GM21723 (cell line): ENCODE measurements around the gene PANK1.
A peak's percentile ranks its signal among the peaks of the same experiment; 100 is the strongest.
"Not testable (repeated sequence)": the region's sequence is repeated elsewhere in the genome, so short reads cannot be mapped to it uniquely, and the experiment has no call there.

Experiments
- ATAC-seq: cut with Tn5 transposase; IDR thresholded peaks from one replicate; pipeline ENCODE4 v1.9.1; 2021; ENCODE audit warnings: mild to moderate bottlenecking, moderate library complexity; ENCODE audit not compliant: unreplicated experiment

Gene PANK1

DNA sequence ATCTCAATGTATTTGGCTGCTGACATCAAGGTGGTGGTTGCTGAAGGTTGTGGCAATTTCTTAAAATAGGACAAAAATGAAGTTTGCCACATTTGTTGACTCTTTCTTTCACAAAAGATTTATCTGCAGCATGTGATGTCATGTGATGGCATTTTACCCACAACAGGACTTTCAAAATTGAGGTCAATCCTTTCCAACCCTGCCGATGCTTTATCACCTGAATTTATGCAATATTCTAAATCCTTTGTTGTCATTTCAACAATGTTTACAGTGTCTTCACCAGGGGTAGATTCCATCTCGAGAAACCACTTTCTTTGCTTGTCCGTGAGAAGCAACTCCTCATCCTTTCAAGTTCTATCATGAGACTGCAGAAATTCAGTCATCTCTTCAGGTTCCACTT lies 69.0 kb downstream of the PANK1 start:
- ATAC-seq, result no peak

DNA sequence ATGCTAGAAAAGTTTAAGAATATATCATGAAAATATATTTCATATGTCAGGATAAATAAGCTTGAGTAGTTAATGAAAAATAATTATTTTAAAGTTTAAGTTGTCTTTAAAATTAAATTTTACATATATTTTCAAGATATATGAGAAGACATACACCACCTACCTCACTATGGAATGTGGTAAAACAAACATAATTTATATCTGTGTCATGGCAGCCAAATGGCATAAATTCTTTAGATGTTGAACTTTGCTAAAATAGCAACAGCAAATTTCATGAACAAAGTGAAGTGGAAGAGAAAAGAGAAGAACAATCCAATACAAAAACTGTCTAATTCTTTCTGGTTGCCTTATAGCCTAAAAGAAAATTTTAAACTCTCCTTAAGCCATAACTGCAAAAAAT lies 70.0 kb downstream of the PANK1 start:
- ATAC-seq, result no peak

DNA sequence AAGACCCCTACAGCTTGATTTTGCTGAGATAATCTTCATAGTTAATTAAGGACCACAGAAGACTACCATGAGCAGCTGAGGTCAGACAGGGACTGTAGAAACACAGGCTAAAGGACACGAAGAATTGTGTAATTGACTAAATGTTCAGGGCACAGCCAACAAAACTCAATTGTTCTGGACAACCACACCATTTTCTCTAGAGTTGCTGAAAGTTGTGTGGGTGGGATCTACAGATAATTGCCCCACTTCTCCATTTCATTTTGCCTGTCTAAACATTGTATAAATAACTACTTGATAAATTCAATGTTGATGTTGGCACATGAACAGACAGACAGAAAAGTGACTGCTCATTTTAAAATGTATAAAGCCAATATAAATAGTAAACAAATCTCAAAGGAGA lies 70.7 kb downstream of the PANK1 start:
- no peak for ATAC-seq

DNA sequence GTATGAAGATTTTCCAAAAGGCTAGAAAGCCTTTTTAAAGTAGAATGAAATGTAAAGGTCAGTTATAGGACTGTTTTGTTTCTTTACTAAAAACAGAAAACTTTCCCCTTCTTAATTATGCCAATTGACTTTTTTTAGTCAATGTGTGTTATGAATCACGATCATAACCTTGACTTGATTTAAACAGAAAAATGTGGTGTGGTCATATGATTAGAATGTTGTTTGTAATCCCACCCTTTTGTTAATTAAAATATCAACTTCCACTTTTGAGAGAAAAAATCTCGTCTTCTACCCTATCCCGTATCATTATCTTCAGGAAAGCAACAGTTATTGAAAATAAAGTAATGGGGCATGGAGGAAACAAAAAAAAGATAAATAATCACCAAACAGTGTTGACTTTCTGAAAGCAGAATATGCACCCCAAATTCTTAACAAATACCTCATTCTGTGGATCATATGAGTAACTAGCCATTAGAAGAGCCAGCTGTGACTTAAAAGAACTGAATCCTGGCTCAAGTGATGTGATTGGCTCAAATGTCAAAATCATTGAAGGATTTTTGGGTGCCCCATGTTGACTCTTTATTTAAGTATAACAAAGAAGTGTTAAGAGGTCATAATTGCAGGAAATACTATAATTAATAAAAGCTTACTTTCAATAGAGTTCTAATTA lies 77.3 kb downstream of the PANK1 start:
- ATAC-seq, result no peak

DNA sequence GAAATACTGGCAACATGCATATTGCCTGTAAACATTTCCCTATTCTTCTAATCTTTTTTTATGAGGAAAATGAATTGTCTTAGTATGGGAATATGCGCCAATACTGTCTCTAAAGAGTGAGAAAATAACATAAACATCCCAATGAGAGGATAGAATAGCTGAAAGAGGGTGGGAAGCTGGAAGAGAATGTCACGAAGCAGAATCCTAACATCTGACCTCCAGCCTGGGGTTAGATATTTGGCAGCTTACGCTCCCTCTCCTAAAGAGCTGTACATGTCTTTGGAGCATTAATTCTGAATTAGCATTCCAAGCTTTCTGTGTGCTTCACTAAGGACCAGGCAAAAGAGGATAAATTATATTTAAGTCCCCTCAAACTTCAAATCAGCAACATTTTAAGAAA lies 78.0 kb downstream of the PANK1 start:
- ATAC-seq, result no peak

DNA sequence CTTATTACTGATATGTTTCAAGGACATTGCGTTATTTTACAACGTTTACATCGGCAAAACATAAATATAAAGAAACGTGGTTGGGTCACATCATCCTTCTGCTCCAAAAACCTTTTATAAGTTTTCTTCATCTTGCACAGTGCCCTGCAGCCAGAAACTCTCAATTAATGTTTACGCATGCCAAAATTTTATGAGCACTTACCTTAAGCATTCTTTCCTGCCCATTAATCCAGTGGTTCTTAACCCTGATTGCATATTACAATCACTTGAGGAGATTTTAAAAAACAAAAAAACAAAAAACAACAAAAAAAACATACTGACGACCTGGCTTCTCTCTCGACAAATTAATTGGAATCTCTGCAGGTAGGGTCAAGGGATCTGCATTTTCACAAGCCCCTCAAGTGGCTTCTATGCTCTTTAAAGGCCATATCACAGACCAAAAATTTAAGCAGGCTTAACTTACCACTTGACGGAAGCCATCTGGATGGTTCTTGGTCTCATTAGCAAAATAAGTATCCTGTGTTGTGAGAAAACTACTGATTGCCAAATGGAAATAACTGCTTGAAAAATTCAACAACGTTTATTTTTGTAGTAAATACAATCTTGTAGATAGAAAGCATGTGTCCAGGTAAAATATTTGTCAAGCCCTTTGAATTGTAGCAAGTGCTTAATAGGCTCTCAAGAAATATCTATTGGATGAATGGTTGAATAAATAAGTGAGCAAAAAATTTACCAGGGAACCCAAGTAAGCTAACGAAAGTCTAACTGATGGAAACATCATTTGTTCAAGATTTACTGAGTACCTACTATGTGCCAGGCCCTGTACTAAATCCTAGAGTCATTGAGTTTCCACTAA lies 78.7 kb downstream of the PANK1 start:
- no peak for ATAC-seq

DNA sequence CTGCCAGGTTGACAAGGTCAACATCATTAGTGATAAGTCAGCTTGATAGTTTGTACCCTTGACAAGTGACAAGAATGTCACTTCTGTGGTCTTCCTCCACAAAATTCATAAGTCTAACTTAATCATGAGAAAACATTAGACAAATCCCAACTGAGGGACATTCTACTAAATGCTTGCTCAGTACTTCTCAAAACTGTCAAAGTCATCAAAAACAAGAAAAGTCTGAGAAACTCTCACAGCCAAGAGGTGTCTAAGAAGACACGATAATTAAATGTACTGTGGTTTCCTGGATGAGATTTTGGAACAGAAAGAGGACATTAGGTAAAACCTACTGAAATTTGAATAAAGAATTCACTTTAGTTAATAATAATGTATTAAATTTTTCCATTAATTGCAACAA lies 79.9 kb downstream of the PANK1 start:
- ATAC-seq, result no peak

DNA sequence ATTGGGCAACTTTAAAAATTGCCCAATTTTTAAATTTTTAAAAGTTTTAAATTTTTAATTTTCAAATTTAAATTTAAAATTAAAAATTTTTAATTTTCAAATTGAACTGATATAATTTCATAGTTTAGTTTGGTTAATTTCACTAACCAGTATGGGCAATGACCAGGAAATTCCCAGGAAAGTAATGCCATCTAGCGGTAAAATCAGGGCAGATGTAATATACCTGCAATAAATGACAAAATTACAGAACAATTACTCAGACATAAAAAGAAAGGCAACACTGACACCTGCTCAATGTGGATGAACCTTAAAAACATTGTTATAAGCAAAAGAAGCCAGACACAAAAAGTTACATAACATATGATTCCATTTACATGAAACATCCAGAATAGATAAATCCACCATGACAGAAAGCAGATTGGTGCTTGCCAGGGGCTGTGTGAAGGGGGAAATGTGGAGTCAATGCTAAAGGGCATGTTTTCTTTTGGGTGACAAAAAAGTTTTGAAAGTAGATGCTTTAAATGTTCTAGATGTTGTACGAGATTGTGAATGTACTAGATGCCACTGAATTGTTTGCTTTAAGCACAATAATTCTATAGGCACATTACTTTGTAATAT lies 81.1 kb downstream of the PANK1 start:
- peak; percentile 60 for ATAC-seq

DNA sequence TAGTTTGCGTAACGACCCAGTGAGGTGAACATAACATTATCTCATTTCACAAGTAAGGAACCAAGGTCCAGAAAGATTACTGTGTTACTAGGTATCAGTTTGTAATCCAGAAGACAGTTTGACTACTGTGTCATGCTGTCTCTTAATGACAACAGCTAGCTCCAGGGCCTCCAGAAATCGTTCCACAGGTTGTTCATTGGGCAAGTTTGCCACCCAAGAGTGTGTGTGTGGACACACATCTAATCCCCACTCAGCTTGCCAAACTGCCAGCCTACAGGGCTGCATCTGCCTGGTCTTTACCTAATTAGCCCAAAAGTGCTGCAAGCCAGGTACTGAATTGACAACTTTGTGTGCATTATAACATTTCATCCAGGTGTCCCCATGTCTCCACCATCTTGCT lies 81.7 kb downstream of the PANK1 start:
- ATAC-seq, result no peak

DNA sequence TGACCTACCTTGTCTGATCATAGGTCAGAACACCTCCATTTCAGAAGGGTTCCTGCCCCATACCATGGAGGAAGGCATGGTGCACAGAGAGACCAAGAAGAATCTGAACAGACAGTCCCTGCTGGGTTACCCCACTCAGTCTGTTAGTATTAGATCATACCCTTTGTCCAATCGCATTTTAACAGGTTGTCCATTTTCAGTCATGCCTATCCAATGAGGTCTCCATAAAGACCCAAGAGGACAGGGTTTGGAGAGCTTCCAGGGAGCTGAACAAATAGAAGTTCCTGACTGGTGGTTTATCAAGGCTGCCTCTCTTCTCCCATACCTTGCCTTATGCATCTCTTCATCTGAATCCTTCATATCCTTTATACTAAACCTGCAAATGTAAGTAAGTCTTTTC lies 88.4 kb downstream of the PANK1 start:
- no peak for ATAC-seq

DNA sequence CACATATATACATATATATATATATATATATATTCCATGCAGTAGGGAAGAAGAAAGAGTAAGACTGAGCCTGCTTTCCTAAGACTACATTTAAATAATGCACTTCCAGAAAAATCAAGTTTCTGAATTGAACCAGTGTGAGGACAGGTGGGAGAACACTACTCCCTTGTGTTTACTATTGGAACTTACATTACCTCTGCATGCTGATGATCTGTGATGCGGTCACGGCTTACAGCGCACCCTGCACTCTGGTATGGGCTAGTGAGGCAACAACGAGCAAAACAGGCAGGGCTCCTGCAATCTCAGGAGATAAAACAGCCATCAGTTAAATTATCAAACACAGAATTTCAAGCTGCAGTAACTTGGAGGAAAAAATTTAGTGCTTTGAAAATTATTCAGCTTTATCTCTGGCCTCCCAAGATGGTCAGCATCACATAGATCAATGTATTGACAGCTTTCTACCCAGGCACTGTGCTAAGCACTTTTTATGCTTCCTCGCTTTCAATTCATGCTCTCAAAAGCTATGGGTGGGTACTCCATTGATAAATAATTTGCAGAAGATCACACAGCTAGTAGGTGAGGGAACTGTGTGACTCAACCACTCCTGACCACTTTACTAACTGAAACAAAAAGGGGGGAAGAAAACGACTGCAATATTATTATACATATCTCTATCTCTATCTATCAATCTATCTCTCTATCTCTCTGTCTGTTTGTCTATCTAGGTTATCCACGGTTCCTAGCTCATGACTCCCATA lies 89.2 kb downstream of the PANK1 start:
- no peak for ATAC-seq

DNA sequence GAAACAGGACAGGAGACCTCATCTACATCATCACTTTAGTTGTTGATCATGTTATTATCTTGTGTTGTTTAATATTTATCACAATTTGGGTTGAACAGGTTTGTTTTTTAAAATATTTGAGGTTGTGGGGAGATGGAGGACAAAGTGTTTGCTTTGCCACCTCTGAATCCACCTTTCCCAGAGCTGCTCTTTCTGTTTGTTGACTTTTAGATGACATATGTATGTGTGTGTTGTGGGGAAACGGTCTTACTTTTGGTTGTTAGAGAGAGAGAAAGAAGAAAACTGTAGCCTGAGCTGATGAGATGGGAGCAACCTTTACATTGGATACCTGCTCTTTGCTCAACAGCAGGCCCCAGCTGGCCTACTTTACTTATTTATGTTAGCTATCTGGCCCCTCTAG lies 90.6 kb downstream of the PANK1 start:
- no peak for ATAC-seq

DNA sequence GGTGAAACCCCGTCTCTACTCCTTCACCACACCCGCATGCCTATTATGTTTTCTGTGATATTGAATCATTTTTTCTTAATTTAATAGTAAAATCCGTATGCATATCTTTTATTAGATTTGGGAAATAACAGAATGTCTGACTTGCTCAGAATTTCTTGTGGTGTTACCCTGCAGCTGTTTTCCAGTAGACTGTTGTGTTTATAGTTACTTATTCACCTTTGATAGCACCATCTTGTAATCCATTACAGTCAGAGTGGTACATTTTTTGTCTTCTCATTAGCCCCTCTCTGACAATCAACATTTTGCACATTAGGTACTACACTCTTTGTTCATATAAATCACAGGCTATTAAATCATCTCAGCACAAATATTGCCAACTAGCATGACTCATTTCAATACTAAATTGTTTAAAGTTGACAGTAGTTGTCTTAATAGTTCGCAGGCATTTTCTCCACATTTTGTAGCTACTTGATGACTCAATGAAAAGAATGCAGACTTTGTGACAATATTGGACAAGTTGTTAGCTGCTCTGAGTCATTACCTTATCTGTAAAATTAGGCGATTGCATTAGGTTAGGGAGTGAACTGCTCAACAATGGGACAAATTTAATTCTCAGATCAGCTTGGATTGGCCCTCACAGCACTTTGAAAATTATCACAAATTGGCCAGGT lies 91.8 kb downstream of the PANK1 start:
- no peak for ATAC-seq

DNA sequence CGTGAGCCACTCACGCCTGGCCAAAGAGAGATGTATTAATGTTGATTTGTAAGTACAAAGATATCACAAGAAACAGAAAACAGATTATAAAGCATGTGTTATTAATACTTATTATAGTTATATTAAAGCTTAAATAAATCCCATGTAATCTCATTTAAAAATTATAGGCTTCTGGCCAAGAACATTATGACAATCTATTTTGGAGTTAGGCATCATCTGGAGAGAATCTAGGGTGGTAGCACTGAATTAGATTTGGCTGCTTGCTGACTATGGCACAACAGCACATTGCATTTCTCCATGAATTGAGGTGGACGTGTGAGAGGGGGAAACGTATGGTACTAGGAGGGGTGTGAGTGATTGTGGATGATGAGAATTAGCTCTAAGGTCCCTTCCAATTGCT lies 92.8 kb downstream of the PANK1 start:
- ATAC-seq, result no peak

DNA sequence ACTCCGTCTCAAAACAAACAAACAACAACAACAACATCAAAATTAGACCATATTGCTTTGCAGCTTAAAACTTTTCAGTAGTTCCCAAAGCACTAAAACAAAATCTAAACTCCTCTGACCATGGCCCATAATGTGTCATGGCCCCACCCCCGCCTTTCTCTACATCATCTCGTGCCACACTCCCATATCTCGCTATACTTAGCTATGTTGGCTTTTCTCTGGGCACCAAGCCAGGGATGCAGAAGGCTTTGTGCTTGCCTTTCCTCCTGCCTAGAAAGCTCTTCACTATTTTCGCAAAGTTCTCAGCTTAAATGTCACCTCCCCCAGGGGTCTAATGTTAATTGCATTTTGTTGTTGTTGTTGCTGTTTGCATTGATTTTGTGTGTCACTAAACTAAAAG lies 94.5 kb downstream of the PANK1 start:
- no peak for ATAC-seq

DNA sequence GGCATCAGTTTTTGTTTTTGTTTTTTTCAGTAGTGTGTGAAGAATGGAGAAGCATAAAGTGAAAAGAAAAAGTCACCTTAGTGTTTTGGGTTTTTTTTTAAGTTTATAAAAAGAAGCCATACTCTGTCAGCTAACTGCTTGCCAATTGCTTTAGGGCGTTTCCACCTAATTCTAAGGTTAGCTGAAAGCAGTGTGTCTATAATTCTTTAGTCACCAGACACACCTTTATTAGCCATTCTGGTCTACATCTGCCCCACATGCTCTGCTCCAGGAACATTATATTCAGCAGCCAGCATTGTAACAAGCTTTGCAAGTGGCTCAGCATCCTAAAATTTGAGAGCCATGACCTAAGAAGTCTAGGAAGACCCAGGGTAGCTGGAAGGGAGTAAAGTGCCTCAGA lies 95.5 kb downstream of the PANK1 start:
- ATAC-seq, result no peak

DNA sequence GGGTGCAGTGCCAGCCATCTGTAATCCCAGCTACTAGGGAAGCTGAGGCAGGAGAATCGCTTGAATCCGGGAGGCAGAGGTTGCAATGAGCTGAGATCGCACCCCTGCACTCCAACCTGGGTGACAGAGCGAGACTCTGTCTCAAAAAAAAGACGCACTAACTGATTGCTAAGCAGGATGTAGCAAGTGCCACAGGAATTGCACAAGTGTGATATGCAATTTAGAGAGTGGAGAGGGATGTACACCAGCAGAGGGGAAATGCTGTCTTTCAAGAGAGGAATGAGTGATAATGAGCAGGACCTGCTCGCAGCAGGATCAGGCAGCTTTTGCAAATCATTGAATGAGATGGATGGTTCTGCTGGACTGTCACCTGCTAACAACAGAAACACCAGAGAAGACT lies 96.4 kb downstream of the PANK1 start:
- ATAC-seq, result no peak

DNA sequence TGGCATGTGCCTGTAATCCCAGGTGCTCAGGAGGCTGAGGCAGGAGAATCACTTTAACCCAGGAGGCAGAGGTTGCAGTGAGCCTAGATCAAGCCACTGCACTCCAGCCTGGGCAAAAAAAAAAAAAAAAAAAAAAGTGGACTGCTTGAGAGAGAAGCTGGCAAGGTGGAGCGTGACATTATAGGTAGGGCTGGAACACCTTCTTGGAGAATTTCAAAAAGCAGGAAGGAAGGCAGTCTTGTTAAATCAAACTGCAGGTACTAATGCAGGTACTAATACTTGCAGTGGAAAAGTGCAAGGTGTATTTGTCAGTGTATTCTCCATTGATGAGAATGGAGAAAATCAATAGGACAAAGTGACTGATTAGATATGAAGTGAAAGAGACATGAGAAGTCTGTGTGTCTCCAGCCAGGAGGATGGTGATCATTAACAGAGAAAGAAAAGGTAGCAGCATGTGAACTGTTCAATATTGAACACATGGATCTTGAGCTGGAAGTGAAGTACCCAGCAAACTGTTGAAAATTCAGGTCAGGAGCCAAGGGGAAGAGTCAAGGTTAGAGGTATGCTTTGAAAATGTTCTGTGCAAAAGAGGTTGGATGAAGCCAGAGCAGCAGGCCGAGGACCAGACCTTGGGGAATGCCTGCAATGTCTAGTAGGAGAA lies 97.1 kb downstream of the PANK1 start:
- no peak for ATAC-seq

DNA sequence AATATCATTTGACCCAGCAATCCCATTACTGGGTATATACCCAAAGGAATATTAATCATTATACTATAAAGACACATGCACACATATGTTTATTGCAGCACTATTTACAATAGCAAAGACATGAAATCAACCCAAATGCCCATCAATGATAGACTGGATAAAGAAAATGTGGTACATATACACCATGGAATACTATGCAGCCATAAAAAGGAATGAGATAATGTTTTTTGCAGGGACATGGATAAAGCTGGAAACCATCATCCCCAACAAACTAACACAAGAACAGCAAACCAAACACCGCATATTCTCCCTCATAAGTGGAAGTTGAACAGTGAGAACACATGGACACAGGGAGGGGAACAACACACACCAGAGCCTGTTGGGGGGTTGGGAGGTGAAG lies 98.4 kb downstream of the PANK1 start:
- ATAC-seq, result not testable (repeated sequence)

DNA sequence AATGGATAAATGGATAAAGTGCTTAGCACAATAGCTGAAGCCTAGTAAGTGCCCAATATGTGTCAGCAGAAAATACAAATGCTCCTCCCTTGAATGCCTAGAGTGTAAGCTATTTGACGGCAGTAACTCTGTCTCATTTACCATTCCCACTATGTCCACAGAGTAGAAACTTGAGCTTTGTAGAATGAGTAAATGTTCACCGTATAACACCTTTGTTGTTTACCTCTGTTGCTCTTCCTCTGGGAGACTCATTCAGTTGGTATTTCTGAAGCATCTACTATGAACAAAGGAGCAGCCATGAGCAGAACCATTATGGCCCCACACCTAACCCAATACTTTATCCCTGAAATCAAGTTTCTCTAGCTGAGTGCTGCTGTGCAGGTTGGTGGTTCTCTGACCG lies 101.2 kb downstream of the PANK1 start:
- ATAC-seq, result no peak
